Measurements from ENCODE around the gene ADAM12.

GRCh38 chr10:126063353-126063791 lies 324.9 kb downstream of the ADAM12 start:
- TF ChIP-seq CTCF (IDR thresholded peaks at IDR 0.05) (no peak), POLR2A (IDR thresholded peaks at IDR 0.05) (no peak)

Data from adrenal gland (tissue), 5 donors.